HG02885 (cell line): ENCODE measurements around the gene EPB41L4B.
A peak's percentile ranks its signal among the peaks of the same experiment; 100 is the strongest.

Source experiments
- ATAC-seq: cut with Tn5 transposase; IDR thresholded peaks from one replicate; pipeline ENCODE4 v1.9.1; 2021; ENCODE audit warnings: mild to moderate bottlenecking; ENCODE audit not compliant: unreplicated experiment, poor library complexity

Gene EPB41L4B

DNA sequence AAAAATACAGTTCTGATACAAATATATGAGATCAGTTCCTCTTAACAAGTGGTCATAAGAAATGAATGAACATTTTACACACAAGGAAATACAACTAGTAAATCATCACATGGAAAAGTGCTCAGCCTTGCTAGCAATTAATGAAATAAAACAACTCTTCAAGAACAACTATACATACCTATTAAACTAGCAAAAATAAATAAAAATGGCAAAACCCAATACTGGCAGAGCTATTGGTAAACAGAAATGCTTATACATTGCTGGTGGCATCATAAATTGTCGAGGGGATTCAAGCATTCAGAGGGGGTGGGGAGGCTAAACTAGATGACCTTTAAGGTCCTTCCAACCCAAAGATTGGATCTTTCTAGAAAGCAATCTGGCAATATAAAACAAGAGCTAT lies 147.9 kb downstream of the EPB41L4B start:
- ATAC-seq = no peak

DNA sequence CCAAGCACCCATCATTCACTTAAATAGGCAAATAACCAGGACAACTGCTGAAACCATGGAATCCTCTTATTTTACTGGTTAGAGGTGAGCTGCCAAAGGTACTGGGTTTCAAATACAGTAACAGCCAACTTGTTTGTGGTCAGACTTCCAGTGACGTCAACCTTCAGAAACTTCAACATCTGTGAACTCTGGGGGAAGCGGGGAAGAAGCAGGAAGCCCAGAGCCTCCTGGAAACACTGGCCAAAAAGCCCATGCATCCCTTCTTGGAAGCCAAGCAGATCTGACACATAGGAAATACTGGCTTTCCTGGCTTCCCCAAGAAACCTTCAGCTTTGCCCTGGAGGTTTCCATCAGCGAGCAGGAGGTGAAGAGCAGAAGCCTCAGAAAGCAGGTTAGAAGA lies 148.9 kb downstream of the EPB41L4B start:
- ATAC-seq = no peak

DNA sequence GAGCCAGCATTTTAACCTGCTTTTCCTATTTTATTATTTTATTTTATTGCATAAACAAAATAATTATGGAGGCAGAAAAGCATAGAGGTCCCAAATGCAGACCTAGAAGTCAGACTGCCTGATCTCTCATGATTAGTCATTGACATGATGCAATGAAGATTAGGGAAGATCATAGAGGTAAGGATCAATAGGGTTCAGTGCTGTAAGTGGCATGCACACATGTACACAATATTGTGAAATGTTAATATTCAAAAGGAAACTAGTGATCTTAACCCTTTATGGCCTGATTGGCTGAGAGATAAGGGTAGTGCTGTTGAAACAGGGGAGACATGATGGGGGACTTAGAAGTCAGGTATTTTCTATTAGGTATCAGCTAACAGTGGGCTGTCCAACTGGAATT lies 152.7 kb downstream of the EPB41L4B start:
- no peak for ATAC-seq

DNA sequence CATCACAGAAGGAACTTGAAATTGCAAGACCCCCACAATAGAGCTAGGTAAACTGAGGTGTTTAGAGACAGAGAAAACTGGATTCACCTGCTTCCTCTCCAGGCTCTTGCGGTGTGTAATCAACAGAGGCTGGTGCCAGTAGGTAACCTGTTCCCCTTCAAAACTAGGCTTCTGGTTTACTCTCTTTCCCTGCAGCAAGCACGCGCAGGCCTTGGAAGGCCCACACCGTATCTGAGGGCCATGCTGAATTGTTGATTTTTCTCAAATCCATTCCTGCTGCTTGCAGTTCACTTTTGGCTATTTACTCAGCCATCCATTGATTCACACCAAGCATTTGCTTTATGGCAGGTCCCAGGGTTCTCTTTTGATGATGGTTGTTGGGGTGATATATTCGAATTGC lies 153.1 kb downstream of the EPB41L4B start:
- no peak for ATAC-seq

DNA sequence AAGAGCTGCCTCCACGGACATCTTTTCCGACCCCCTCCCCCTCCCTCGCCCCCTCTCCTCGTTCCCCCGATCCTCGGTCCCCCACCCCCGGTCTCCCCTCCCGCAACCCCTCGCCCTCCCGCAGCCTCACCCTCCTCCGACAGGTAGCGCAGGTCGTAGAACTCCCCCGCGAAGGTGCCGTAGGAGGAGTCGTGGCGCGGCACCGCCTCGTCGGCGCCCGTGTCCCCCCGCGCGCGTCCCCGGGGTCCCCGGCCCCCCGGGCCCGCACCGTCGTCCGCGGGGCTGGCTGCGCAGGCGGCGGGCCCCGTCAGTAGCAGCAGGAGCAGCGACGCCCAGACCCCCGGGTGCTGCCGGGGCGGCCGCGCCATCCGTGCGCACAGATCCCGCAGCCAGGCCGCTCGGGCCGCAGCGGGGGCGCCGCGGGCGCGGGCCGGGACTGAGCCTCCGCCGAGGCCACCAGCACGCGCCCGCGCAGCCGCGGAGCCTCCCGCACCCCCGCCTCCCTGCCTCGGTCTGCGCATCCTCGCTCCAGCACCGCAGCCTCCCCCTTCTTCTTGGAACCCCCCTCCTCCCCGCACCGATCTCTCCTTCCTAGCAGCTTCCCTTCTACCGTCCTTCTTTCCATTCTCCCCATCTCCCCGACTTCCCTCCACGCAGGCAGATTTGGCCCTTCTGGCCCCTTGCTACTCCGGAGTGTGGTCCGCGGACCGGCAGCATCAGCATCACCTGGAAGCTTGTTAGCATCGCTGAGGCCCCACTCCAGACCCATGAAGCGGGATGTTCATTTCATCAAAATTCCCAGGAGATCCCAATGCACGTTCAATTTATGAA lies 153.9 kb downstream of the EPB41L4B start, which contains the start of gene FRRS1L:
FRRS1L (minus strand) TSS at position 479 of the 831 bp plus-strand sequence; CDS start at position 368, 111 bp downstream.
- ATAC-seq = no peak

DNA sequence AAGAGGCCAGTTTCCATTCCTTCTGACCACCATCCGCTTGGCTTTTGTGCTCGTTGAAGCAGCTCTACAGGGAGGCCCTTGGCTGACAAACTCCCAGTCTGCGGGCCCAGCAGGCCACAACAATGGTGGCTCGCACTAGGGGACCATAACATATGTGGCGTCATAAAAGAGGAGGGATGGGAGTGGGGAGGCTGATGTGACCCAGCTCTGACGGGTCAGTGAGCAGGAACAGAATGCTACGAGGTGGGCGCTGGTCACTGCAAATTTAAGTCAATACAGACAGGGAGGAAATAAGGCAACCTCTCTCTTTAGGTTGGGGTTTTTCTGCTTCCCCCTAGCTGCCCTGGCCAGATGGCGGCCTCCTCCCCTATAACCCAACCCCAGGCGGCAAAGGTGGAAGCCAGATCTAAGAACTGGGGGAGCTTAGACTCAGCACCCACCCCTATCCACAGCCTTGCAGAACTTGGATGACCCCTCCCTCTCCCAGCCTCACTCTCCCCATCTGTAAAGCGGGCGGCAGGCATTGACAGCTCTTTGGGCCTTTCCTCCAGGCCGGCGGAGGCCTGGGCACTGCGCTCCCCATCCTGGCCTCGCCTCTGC lies 154.6 kb downstream of the EPB41L4B start:
- ATAC-seq = no peak

DNA sequence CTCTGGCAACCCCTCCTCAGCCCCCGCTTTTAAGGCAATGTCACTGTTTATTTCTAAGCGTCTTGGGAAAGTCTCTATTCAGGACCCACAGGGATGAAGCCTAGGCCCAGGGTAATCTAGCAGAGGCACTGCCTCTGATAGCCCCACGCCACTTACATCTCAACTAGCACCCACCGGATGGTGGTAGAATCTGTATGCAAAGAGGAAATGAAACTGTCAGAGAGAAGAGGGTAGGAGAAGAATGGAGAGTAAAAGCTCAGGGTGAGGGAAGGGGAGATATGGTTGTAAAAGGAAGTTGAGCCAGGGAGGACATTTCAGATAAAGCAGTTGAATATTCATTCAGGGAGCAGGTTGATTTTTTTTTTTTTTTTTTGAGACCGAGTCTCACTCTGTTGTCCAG lies 156.8 kb downstream of the EPB41L4B start:
- peak; percentile 74 for ATAC-seq

DNA sequence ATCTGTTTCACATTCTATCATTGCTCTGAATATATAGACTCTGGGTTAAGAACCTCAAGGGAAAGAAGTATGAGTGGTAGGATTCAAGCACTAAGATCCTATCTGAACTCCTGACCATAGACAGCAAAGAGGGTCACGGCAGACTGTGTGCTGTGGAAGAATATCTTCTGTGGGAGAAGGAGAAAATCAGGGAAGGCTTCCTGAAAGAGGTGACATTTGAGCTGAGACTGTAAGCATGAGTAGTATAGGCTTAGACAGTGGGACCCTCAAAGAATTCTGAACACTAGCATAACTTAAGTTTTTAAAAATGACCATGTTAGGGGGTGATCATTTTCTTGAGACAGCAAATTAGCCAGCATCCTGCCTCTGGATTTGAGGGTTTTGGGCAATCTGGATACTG lies 157.7 kb downstream of the EPB41L4B start:
- no peak for ATAC-seq

DNA sequence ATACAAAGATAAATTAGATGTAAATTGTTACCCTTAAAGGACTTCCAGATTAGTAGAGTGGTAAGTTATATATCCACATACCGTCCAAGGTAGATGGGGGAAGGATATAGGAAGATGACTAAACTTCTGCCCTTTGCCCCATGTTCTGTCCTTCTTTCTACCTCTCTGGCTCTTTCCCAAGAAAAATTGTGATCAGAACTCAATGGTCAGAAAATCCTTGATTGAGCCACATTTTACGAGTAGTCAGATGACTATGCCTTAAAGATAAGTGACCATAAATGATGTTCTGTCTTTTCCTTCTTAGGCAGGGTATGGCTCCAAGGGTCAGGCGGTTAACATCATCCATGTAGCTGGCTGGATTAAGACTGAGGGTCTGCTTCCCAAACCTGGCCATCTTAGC lies 158.2 kb downstream of the EPB41L4B start:
- no peak for ATAC-seq

DNA sequence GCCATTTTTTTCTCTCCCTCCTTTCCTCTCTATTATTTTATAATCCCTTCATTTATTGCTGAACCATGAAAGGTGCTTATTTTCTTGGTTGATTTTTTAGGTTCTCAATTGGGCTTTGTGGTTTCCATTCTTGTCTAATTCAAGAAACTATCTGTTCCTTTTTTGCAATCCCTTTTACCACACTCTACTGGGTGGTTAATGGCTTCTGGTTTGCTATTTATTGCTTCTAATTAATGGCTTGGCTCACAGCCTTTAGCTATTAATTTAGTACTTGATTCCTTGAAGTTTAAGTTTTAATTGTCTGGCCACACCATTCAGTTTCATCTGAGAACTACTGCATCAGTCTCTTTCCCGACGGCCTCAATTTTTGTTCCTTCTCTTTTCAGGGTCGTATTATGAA lies 159.4 kb downstream of the EPB41L4B start:
- ATAC-seq = no peak

DNA sequence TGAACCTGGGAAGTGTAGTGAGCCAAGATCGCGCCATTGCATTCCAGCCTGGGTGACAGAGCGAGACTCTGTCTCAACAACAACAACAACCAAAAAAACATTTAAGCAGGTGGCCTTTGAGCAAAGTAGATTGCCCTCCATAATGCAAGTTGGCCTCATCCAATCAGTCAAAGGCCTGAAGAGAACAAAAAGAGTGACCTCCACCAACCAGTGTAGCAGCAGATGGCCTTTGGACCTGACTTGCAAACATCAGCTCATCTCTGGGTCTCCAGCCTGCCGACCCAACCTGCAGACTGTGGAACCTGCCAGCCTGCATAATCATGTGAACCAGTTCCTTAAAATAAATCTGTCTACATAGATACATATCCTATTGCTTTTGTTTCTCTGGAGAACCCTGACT lies 161.3 kb downstream of the EPB41L4B start:
- no peak for ATAC-seq

DNA sequence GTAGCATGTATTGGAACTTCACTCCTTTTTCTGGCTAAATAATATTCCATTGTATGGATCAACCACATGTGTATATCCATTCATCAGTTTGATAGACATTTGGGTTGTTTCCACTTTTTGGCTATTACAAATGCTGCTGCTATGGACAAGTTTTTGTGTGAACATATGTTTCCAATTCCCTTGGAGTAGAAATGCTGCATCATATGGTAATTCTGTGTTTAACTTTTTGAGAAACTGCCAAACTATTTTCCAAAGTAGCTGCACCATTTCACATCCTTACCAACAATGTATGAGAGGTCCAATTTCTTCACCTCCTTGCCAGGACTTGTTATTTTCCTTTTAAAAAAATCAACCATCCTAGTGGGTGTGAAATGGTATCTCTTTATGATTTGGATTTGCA lies 162.2 kb downstream of the EPB41L4B start:
- no peak for ATAC-seq

DNA sequence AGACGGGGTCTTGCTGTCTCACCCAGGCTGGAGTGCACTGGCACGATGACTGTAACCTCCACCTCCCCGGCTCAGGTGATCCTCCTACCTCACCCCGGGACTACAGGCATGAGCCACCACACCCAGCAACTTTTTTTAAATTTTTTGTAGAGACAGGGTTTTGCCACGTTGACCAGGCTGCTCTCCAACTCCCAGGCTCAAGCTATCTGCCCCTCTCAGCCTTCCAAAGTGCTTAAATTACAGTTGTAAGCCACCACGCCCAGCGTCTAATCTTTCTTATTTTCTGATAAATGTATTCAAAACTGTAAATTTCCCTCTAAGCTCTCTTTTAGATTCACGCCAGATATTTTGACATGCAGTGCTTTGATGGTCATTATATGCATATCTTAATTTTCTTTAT lies 164.2 kb downstream of the EPB41L4B start:
- ATAC-seq = no peak

DNA sequence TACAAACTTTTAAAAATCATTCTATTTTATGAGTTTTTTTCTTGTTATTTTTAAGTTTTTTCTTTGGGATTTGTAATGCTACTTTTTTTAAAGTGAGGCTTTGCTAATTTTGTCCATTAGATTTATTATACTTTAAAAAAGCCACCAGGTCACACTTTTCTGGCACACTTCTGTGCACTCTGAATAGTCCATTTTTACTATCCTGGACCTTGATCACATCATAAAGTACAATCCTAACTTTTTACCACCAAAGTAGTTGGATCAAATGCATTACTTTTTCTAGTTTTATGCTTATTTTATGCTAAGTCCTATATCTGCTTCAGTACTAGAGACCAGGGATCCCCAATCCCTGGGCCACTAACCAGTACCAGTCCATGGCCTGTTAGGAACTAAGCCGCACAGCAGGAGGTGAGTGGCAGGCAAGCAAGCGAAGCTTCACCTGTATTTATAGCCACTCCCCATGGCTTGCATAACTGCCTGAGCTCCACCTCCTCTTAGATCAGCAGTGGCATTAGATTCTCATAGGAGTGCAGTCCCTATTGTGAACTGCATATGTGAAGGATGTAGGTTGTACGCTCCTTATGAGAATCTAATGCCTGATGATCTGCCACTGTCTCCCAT lies 169.8 kb downstream of the EPB41L4B start:
- no peak for ATAC-seq

DNA sequence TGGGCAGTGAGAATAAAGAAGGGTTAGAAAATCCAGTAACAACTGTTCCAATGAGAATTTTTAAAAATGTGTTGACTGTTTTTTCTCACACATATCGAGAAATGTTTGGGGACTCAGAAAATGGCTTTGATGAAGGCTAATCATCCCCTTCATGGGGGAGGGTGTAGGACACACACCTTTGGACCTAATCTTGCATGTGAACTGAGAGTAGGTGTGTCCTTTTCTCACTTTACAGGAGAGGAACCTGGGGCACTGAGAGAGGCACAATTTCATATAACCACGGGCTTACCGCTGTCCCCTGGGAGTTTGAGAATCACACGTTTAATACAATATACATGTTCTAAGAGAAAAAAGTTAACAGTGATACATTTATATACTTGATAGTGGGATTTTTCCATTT lies 171.1 kb downstream of the EPB41L4B start:
- no peak for ATAC-seq

DNA sequence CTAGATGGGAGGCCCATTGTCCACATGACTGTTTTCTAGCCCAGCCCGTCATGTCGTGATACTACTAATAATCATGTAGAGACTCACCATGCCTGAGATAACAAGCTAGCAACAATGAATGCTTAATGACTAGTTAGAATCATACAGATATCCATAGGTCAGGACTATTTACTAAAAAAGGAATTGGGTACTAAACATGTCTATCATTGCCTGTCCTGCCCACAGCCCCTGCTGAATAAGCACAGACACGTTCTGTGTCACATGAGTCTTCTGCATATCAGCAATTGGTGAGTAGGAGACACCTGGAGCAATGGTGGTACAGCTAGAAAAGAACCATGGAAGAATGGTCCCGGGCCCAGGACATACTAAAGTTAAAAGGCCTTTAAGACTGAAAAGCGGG lies 171.8 kb downstream of the EPB41L4B start:
- no peak for ATAC-seq

DNA sequence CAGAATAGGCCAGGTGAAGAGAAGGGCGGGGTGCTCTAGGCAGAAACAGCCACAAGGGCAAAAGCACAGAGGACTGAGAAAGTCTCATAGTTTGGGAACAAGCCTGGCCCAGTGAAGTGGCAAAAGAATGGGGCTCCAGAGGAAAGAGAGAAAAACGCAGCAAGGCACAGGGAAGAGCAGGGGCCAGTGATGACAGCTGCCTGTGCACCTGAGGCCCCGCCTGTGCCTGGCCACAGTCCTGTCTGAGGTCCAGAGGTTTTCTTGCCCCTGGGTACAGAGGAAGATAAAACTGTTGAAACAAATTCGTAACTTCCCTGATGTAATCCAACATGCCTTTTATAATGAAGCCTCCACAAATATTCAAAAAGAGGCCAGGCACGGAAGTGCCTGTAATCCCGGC lies 175.8 kb downstream of the EPB41L4B start:
- no peak for ATAC-seq

DNA sequence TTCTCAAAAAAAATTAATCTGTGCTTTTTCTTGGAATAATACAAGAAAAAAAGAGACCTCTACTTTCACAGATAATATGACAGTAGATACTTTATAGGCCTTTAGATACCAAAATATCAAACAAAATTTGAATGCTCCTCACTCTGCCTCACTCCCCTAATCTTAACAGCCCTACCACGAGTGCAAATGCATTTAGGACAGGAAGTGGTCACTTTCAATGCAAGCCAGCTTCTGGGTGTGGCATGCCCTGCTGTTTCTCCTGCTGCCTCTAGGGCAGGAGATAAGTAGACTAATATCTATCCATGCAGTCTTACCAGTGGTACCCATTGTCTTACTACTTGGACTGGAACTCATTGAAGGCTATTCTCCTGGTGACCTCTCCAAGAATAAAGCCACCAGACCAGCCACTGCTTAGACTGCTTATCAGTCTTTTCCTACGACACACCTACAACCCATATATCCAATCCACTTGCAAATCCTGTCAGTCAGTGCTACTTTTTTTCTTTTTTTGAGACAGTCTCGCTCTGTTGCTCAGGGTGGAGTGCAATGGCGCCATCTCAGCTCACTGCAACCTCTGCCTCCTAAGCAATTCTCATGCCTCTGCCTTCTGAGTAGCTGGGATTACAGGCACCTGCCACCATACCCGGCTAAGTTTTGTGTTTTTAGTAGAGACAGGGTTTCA lies 176.8 kb downstream of the EPB41L4B start:
- peak; percentile 97 for ATAC-seq

DNA sequence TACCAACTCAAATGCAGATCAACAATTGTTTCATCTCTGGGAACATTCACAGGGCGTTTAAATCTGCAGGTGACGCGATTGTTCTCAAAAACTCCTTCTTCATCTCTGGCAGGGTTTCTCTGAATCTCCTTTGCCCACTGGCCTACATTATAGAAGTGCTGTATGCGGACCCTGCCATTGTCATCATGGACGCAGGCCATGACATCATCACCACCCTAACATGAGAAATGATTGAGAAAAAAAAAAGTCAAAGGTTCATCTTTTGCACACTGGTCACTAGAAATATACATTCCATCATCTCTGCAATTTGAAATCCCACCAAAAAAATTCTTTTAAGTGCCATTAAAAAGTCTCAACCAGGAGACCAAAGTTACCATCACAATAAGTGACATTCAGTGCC lies 179.5 kb downstream of the EPB41L4B start:
- ATAC-seq = no peak

DNA sequence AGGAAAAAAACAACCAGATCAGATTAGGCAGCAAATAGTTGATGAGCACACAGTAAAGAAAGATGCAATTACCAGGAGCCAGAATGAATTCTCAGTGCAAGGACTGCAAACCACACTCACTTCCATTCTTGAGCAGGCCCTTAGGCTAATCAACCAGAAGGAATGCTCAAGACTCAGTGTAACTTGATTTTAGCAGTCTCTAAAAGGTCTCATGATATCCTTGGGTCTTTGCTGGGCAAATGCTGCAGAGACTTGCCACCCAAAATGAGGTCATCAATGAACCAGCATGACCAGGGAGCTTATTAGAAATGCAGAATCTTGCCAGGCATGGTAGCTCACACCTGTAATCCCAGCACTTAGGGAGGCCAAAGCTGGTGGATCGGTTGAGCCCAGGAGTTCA lies 181.0 kb downstream of the EPB41L4B start:
- ATAC-seq = no peak

DNA sequence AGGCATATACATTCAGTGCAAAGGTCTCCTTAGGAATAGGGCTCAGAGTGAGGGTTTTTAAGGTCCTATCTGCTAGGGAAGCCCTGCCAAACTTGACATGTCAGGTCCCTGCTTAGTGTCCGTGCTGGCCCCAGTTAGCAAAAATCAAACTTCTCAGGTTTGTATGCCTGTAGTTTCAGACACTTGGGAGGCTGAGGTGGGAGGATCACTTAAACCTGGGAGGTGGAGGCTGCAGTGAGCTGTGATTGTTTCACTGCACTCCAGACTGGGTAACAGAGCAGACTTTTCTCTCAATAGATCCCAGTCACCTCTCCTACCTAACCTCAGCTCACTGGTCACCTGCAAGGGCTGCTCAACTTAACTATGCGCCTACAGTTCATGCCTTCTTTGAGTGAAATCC lies 182.4 kb downstream of the EPB41L4B start:
- ATAC-seq = no peak
